HCT116 (cell line): ENCODE results near the gene BMP2K. TPM values are rescaled to one million over a fixed set of nuclear protein-coding genes. Genes with fewer than 3 reads are reported as not detected.

Source experiments
- ATAC-seq: fragments of 200-7000 bp; cut with Tn5 transposase; 2 replicates; pipeline ENCODE4 v1.9.1; 2020; ENCODE audit warnings: mild to moderate bottlenecking, moderate library complexity
- BruUV-seq: library from RNA; stranded (reverse); fragments of 400-500 nt; replicated peaks from 2 replicates; lab custom pipeline; 2021; lab: Mats Ljungman, UMichigan
- CTCF ChIA-PET: fragments of 300-600 bp; sonication (Branson Sonifier 250); formaldehyde crosslinking; loops from one replicate; lab custom pipeline; 2021; ENCODE audit warnings: antibody characterized with exemption; lab: Charles Lee
- POLR2A ChIA-PET: fragments of 300-600, 350-600 bp; sonication (Branson Sonifier 250); formaldehyde crosslinking; loops from one replicate; lab custom pipeline; 2021; ENCODE audit warnings: antibody characterized with exemption; lab: Charles Lee
- RAD21 ChIA-PET, 2 experiments: fragments of 300-600 bp; sonication (Branson Sonifier 250); formaldehyde crosslinking; loops; one replicate each; lab custom pipeline; 2023; ENCODE audit warnings: low total read pairs in 2 of 2; ENCODE audit not compliant: uncharacterized antibody in 2 of 2, unreplicated experiment in 2 of 2, low non-redundant PET in 1 of 2; lab: Charles Lee
- DNase-seq: peaks from one replicate; pipeline ENCODE4 v3.0.0-alpha.2; 2010; ENCODE audit warnings: low read depth, low spot score
- H2AFZ ChIP-seq: fragments of 200-600 bp; shearing (Covaris generic), sonication (generic); 2 replicates; pipeline ENCODE4 v1.6.1; 2017; ENCODE audit warnings: low read depth, mixed run types, mixed read lengths, antibody characterized with exemption, low read length; ENCODE audit not compliant: poor library complexity, severe bottlenecking
- H3K27ac ChIP-seq: 2 replicates; pipeline ENCODE4 v1.5.1; 2012; ENCODE audit warnings: low read depth, low read length
- H3K27me3 ChIP-seq: fragments of 200-600 bp; sonication (generic); 2 replicates; pipeline ENCODE4 v1.6.1; 2016; ENCODE audit warnings: mixed run types, low read length, mixed read lengths; ENCODE audit not compliant: insufficient read depth
- H3K36me3 ChIP-seq, 2 experiments: fragments of 200-500 bp in 1 of 2; fragments of 200-600 bp in 1 of 2; sonication (Bioruptor generic) in 1 of 2; sonication (generic) in 1 of 2; 2 replicates each; pipeline versions ENCODE4 v1.5.1 to v1.6.1; 2014 to 2016; ENCODE audit warnings: low read length in 2 of 2, inconsistent platforms in 1 of 2, mixed read lengths in 1 of 2, mixed run types in 1 of 2; ENCODE audit not compliant: insufficient read depth in 2 of 2, control insufficient read depth in 1 of 2
- H3K4me1 ChIP-seq, 2 experiments: fragments of 200-600 bp in 1 of 2; sonication (generic) in 1 of 2; 2 replicates each; pipeline versions ENCODE4 v1.5.1 to v1.6.1; 2012 to 2017; ENCODE audit warnings: low read length in 2 of 2, inconsistent platforms in 1 of 2, mild to moderate bottlenecking in 1 of 2, mixed read lengths in 1 of 2, mixed run types in 1 of 2, moderate library complexity in 1 of 2; ENCODE audit not compliant: insufficient read depth in 2 of 2, control insufficient read depth in 1 of 2
- H3K4me2 ChIP-seq: fragments of 200-600 bp; sonication (generic); 2 replicates; pipeline ENCODE4 v1.6.1; 2017; ENCODE audit warnings: mixed run types, low read length, mixed read lengths
- H3K4me3 ChIP-seq, 2 experiments: fragments of 200-600 bp in 1 of 2; sonication (generic) in 1 of 2; replicated peaks in 1 of 2; 2 replicates each; pipeline ENCODE4 v1.5.1; 2011 to 2016; ENCODE audit warnings: low read length in 2 of 2, control low read depth in 1 of 2, low read depth in 1 of 2, mild to moderate bottlenecking in 1 of 2, mixed read lengths in 1 of 2, mixed run types in 1 of 2
- H3K79me2 ChIP-seq: fragments of 200-600 bp; sonication (generic); 2 replicates; pipeline ENCODE4 v1.6.1; 2017; ENCODE audit warnings: mild to moderate bottlenecking, mixed run types, low read length, moderate library complexity, mixed read lengths; ENCODE audit not compliant: insufficient read depth
- H3K9ac ChIP-seq: fragments of 200-600 bp; sonication (generic); 2 replicates; pipeline ENCODE4 v1.6.1; 2016; ENCODE audit warnings: low read length, mixed read lengths
- H3K9me2 ChIP-seq: fragments of 200-600 bp; sonication (generic), shearing (Covaris generic); 2 replicates; pipeline ENCODE4 v1.6.1; 2017; ENCODE audit warnings: mixed run types, mild to moderate bottlenecking, moderate library complexity; ENCODE audit not compliant: insufficient read depth
- H3K9me3 ChIP-seq, 2 experiments: fragments of 200-500 bp in 1 of 2; fragments of 200-600 bp in 1 of 2; sonication (Bioruptor generic) in 1 of 2; sonication (generic) in 1 of 2; 2 replicates each; pipeline ENCODE4 v1.6.1; 2014 to 2017; ENCODE audit warnings: low read length in 2 of 2, mixed read lengths in 2 of 2, inconsistent platforms in 1 of 2, low read depth in 1 of 2, mild to moderate bottlenecking in 1 of 2, mixed run types in 1 of 2, moderate library complexity in 1 of 2; ENCODE audit not compliant: control insufficient read depth in 1 of 2, insufficient read depth in 1 of 2
- H4K20me1 ChIP-seq: fragments of 200-600 bp; sonication (generic), shearing (Covaris generic); 2 replicates; pipeline ENCODE4 v1.6.1; 2017; ENCODE audit warnings: mixed run types, mild to moderate bottlenecking, moderate library complexity; ENCODE audit not compliant: insufficient read depth
- CBX3 ChIP-seq: IDR thresholded peaks from 2 replicates; pipeline ENCODE4 v1.6.1; 2012; ENCODE audit warnings: low read depth
- CEBPB ChIP-seq: IDR thresholded peaks from 2 replicates; pipeline ENCODE4 v1.6.1; 2012; ENCODE audit warnings: low read depth
- CTCF ChIP-seq, 3 experiments: fragments of 200-600 bp in 1 of 3; sonication (generic) in 1 of 3; IDR thresholded peaks in 2 of 3; conservative IDR thresholded peaks in 1 of 3; 2 replicates each; pipeline ENCODE4 v1.5.1; 2012 to 2017; ENCODE audit warnings: low read depth in 2 of 3, low read length in 2 of 3, antibody characterized with exemption in 1 of 3, borderline replicate concordance in 1 of 3, control low read depth in 1 of 3, mild to moderate bottlenecking in 1 of 3, mixed read lengths in 1 of 3, mixed run types in 1 of 3, moderate library complexity in 1 of 3; ENCODE audit not compliant: insufficient read depth in 1 of 3
- EGR1 ChIP-seq: IDR thresholded peaks from 2 replicates; pipeline ENCODE4 v1.6.1; 2012; ENCODE audit warnings: low read depth
- POLR2AphosphoS5 ChIP-seq: IDR thresholded peaks from 2 replicates; pipeline ENCODE4 v1.6.1; 2011; ENCODE audit warnings: mild to moderate bottlenecking, low read depth, low read length, moderate library complexity
- RAD21 ChIP-seq: IDR thresholded peaks from 2 replicates; pipeline ENCODE4 v1.6.1; 2012; ENCODE audit warnings: low read depth, mild to moderate bottlenecking
- SIN3A ChIP-seq: IDR thresholded peaks from 2 replicates; pipeline ENCODE4 v1.6.1; 2012; ENCODE audit warnings: low read depth
- SP1 ChIP-seq: IDR thresholded peaks from 2 replicates; pipeline ENCODE4 v1.6.1; 2012; ENCODE audit warnings: low read depth
- SRF ChIP-seq: IDR thresholded peaks from 2 replicates; pipeline ENCODE4 v1.6.1; 2012; ENCODE audit warnings: low read depth
- TCF7L2 ChIP-seq: IDR thresholded peaks from 2 replicates; pipeline ENCODE4 v1.7.0; 2011; ENCODE audit warnings: borderline replicate concordance, inconsistent platforms; ENCODE audit not compliant: insufficient read depth, insufficient read length; ENCODE audit errors: extremely low read depth
- YY1 ChIP-seq: IDR thresholded peaks from 2 replicates; pipeline ENCODE4 v1.6.1; 2011; ENCODE audit warnings: low read length, low read depth, moderate library complexity, mild to moderate bottlenecking; ENCODE audit not compliant: insufficient replicate concordance; ENCODE audit errors: extremely low read depth
- intact Hi-C: fragments of 100-400 bp; cut with micrococcal nuclease; formaldehyde crosslinking; loops from 2 replicates; pipeline ENCODE4 v1.10.0; 2022
- total RNA-seq: library from RNA; stranded (reverse); gene quantifications from one replicate; pipeline ENCODE4 v1.2.1, GENCODE V29; 2021; ENCODE audit not compliant: unreplicated experiment
- TF ChIP-seq, protein P1 (sequence below): IDR thresholded peaks from 2 replicates; pipeline ENCODE4 v1.6.1; 2011; ENCODE audit warnings: mild to moderate bottlenecking, low read length, moderate library complexity; ENCODE audit not compliant: insufficient replicate concordance; ENCODE audit errors: extremely low read depth
- TF ChIP-seq, protein P2 (sequence below): IDR thresholded peaks from 2 replicates; pipeline ENCODE4 v1.6.1; 2012

The BMP2K gene
- total RNA-seq, 1 experiment from 2014 or later = 27.7 TPM

GRCh38 chr4:78781924-78782323 lies 5.8 kb downstream of the BMP2K start (continued):
- no peak for TF ChIP-seq SRF

- H3K36me3 ChIP-seq = no peaks in the 10 kb centered on the region
- H3K27ac ChIP-seq = no peak overlapping the region
- intact Hi-C loops = no loop called here
- DNase-seq (no peak), ATAC-seq (no peak)
- no peaks in the 10 kb centered on the region for H3K9me2 ChIP-seq
- no peak for TF ChIP-seq RAD21
- ChIA-PET POLR2A (interaction anchor here (1.0 kb wide), 1 partner anchor 217 kb away, joined by 3 read pairs; no protein-coding TSS in a partner anchor), CTCF (no interaction called here), RAD21 (no interaction called here)
- H3K27me3 ChIP-seq = no peaks in the 10 kb centered on the region
- H2AFZ ChIP-seq = no peak overlapping the region
- H4K20me1 ChIP-seq = no peaks in the 10 kb centered on the region
- no peaks in the 10 kb centered on the region for H3K9me3 ChIP-seq
- BruUV-seq = no TSS peak
- H3K9ac ChIP-seq = no peak overlapping the region
- H3K79me2 ChIP-seq = peaks cover 92% of the 10 kb centered on the region
- H3K4me1 ChIP-seq = no peaks in the 10 kb centered on the region
- H3K4me2 ChIP-seq = no peak overlapping the region
- no peak overlapping the region for H3K4me3 ChIP-seq
Measured at GRCh38 chr4:78784236-78784865, 8.2 kb downstream of the BMP2K start.

DNA sequence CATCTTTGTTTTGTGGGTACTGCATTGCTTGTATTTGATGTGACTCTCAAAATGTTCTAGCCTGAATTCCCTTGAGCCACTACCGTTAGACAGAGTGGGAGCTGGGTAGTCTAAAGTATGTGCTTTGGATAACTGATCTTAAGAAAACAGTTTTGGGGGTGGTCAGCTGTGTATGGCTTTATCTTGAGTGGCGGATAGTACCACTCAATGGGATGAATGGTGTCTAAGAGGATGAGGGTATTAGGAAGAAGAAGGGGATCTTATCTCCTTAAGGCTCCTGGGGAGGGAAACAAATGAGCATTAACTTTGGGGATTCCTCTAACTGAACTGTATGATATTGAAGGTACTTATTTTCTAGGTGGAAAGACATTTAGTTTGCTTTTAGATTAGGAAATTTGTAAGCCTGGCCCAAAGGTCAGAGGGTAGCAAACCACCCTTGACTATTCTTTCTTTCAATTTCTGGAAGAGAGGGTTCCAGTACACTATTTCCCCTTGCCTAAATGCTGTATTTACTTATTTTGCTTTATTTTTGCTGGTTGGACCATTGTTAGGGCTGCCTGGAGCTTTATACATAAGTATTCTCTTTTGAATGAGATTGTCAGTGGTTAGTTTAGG lies 11.3 kb downstream of the BMP2K start:
- Histone ChIP-seq H3K36me3 (no peaks in the 10 kb centered on the region), H3K9me3 (no peaks in the 10 kb centered on the region), H3K79me2 (peaks cover 90% of the 10 kb centered on the region), H4K20me1 (0 out of 2 replicates have a peak, but pooled peaks cover 5% of the 10 kb centered on the region), H3K4me1 (no peaks in the 10 kb centered on the region), H3K4me3 (no peak overlapping the region), H3K9ac (no peak overlapping the region), H2AFZ (no peak overlapping the region), H3K27ac (no peak overlapping the region), H3K27me3 (no peaks in the 10 kb centered on the region), H3K4me2 (no peak overlapping the region), H3K9me2 (no peaks in the 10 kb centered on the region)
- RAD21 ChIA-PET = no interaction called here
- intact Hi-C loops = no loop called here
- no TSS peak for BruUV-seq
- ATAC-seq = no peak
- POLR2A ChIA-PET = no interaction called here
- DNase-seq = no peak
- CTCF ChIA-PET = no interaction called here
- no peak for TF ChIP-seq SP1
- TF ChIP-seq, protein P1, sequence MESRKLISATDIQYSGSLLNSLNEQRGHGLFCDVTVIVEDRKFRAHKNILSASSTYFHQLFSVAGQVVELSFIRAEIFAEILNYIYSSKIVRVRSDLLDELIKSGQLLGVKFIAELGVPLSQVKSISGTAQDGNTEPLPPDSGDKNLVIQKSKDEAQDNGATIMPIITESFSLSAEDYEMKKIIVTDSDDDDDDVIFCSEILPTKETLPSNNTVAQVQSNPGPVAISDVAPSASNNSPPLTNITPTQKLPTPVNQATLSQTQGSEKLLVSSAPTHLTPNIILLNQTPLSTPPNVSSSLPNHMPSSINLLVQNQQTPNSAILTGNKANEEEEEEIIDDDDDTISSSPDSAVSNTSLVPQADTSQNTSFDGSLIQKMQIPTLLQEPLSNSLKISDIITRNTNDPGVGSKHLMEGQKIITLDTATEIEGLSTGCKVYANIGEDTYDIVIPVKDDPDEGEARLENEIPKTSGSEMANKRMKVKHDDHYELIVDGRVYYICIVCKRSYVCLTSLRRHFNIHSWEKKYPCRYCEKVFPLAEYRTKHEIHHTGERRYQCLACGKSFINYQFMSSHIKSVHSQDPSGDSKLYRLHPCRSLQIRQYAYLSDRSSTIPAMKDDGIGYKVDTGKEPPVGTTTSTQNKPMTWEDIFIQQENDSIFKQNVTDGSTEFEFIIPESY = no peak
- no peak for TF ChIP-seq YY1
- TF ChIP-seq EGR1 = no peak
- no peak for TF ChIP-seq TCF7L2
- no peak for TF ChIP-seq CTCF (IDR thresholded peaks at IDR 0.05 in 2 of 3, conservative IDR thresholded peaks at IDR 0.05 in 1 of 3; ENCODE audit: borderline replicate concordance in 1 of 3, insufficient read depth in 1 of 3, low read depth in 2 of 3, low read length in 2 of 3)
- no peak for TF ChIP-seq CBX3
- no peak for TF ChIP-seq POLR2AphosphoS5
- TF ChIP-seq, protein P2, sequence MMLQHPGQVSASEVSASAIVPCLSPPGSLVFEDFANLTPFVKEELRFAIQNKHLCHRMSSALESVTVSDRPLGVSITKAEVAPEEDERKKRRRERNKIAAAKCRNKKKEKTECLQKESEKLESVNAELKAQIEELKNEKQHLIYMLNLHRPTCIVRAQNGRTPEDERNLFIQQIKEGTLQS = no peak
- no peak for TF ChIP-seq SIN3A
- TF ChIP-seq CEBPB = no peak
